Measurements from ENCODE around the gene PHLPP1.
A peak's percentile ranks its signal among the peaks of the same experiment; 100 is the strongest.

PHLPP1 gene

DNA sequence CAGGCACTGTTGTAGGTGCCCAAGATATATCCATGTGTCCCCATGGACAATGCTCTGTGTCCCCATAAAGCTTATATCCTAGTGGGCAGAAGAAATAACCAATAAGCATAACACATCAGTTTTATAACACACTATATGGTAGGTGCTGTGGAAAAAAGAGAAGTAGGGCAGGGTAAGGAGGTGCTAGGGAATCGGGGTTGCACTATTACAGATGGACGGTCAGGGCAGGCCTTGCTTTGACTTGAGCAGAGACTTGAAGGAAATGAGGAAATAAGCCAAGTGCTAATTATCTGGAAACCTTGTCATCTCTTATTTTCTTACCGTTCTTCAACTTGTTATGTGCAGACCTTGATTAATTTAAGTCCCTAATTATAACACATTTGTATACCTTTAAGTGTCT is 82.0 kb downstream of the PHLPP1 start:
- H3K4me2 ChIP-seq (ENCODE audit: low read depth, low read length, poor library complexity, severe bottlenecking) = no peak overlapping the region
- peaks cover 18% of the 10 kb centered on the region for H4K20me1 ChIP-seq (ENCODE audit: insufficient read depth, low read length, poor library complexity, severe bottlenecking)
- no peak overlapping the region for H2AFZ ChIP-seq (ENCODE audit: low read length)
- no peak overlapping the region for H3K9ac ChIP-seq (ENCODE audit: low read depth, low read length, poor library complexity, severe bottlenecking)
- no peak overlapping the region for H3K4me3 ChIP-seq (ENCODE audit: low read length, poor library complexity, severe bottlenecking)
- peaks cover 77% of the 10 kb centered on the region for H3K79me2 ChIP-seq (ENCODE audit: insufficient read depth, low read length)
- TF ChIP-seq EZH2phosphoT487 (IDR thresholded peaks at IDR 0.05; ENCODE audit: borderline replicate concordance) = no peak
- TF ChIP-seq, protein P1, sequence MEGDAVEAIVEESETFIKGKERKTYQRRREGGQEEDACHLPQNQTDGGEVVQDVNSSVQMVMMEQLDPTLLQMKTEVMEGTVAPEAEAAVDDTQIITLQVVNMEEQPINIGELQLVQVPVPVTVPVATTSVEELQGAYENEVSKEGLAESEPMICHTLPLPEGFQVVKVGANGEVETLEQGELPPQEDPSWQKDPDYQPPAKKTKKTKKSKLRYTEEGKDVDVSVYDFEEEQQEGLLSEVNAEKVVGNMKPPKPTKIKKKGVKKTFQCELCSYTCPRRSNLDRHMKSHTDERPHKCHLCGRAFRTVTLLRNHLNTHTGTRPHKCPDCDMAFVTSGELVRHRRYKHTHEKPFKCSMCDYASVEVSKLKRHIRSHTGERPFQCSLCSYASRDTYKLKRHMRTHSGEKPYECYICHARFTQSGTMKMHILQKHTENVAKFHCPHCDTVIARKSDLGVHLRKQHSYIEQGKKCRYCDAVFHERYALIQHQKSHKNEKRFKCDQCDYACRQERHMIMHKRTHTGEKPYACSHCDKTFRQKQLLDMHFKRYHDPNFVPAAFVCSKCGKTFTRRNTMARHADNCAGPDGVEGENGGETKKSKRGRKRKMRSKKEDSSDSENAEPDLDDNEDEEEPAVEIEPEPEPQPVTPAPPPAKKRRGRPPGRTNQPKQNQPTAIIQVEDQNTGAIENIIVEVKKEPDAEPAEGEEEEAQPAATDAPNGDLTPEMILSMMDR (conservative IDR thresholded peaks at IDR 0.05; ENCODE audit: low read length) = no peak
- no peaks in the 10 kb centered on the region for H3K9me3 ChIP-seq (ENCODE audit: insufficient read depth, low read depth, low read length)
- H3K27me3 ChIP-seq (ENCODE audit: insufficient read depth, low read length, poor library complexity, severe bottlenecking) = no peaks in the 10 kb centered on the region
- no peaks in the 10 kb centered on the region for H3K9me2 ChIP-seq (replicated peaks; ENCODE audit: low read depth, low read length)
- no peaks in the 10 kb centered on the region; the same call in 1 of the 2 replicates for H3F3A ChIP-seq (ENCODE audit: low read depth)
- H3K36me3 ChIP-seq (ENCODE audit: insufficient read depth, low read length) = no peaks in the 10 kb centered on the region
- peaks cover 52% of the 10 kb centered on the region for H3K4me1 ChIP-seq (ENCODE audit: insufficient read depth, low read length, poor library complexity, severe bottlenecking)

DNA sequence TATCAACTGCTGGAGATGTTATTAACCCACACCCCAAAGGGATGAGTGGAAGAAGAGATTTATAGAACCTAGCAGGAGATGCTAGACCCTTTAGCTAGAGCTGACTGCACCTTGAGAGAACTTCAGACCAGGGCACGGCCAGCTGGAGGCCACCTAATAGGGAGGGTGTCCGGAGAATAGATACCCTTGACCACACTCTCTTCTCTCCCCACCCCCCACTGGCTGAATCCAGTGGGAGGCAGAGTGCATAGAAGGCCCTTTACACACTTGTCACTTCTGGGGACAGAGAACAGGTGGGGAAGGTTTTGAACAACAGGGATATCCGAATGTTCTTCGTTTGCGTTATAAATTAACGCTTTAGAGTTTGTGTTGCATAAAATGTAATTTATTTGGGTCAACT is 84.6 kb downstream of the PHLPP1 start:
- H4K20me1 ChIP-seq (ENCODE audit: insufficient read depth, low read length, poor library complexity, severe bottlenecking) = peaks cover 18% of the 10 kb centered on the region
- peaks cover 70% of the 10 kb centered on the region for H3K79me2 ChIP-seq (ENCODE audit: insufficient read depth, low read length)
- no peak overlapping the region for H3K4me2 ChIP-seq (ENCODE audit: low read depth, low read length, poor library complexity, severe bottlenecking)

DNA sequence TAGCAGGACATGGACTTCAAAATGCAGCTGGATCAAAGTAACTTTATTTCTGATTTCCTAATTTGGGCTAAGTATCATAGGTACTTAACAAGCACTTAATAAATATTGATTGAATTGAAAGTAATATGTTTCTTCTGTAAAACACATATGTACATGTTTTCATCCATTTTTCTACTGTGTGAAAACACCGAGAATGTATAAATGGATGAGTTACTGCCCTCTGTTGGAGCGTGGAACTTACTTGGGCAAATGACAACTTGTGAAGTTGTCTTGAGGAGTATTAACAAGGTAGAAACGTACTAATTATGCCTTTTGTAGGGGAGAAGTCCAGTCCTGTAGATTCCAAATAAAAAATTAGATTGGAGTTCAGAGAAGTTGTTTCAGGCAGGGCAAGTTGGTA is 87.2 kb downstream of the PHLPP1 start:
- H3K79me2 ChIP-seq (ENCODE audit: insufficient read depth, low read length) = peaks cover 62% of the 10 kb centered on the region
- H4K20me1 ChIP-seq (ENCODE audit: insufficient read depth, low read length, poor library complexity, severe bottlenecking) = peaks cover 15% of the 10 kb centered on the region
- H3K27me3 ChIP-seq (ENCODE audit: insufficient read depth, low read length, poor library complexity, severe bottlenecking) = no peaks in the 10 kb centered on the region
- peaks cover 35% of the 10 kb centered on the region for H3K4me1 ChIP-seq (ENCODE audit: insufficient read depth, low read length, poor library complexity, severe bottlenecking)
- H3K36me3 ChIP-seq (ENCODE audit: insufficient read depth, low read length) = no peaks in the 10 kb centered on the region
- TF ChIP-seq, protein P1 (conservative IDR thresholded peaks at IDR 0.05; ENCODE audit: low read length) = peak; percentile 71
- no peak for TF ChIP-seq EZH2phosphoT487 (IDR thresholded peaks at IDR 0.05; ENCODE audit: borderline replicate concordance)
- H3K4me2 ChIP-seq (ENCODE audit: low read depth, low read length, poor library complexity, severe bottlenecking) = peak overlapping the region; percentile 4
- H3K9ac ChIP-seq (ENCODE audit: low read depth, low read length, poor library complexity, severe bottlenecking) = no peak overlapping the region
- H2AFZ ChIP-seq (ENCODE audit: low read length) = no peak overlapping the region
- H3K9me3 ChIP-seq (ENCODE audit: insufficient read depth, low read depth, low read length) = no peaks in the 10 kb centered on the region
- H3K9me2 ChIP-seq (replicated peaks; ENCODE audit: low read depth, low read length) = no peaks in the 10 kb centered on the region
- no peak overlapping the region for H3K4me3 ChIP-seq (ENCODE audit: low read length, poor library complexity, severe bottlenecking)
- no peaks in the 10 kb centered on the region for H3F3A ChIP-seq (ENCODE audit: low read depth)

More for the DNA sequence above, 84.6 kb downstream of the PHLPP1 start:
- Histone ChIP-seq H3K9ac (ENCODE audit: low read depth, low read length, poor library complexity, severe bottlenecking) (no peak overlapping the region), H3F3A (ENCODE audit: low read depth) (no peaks in the 10 kb centered on the region; the same call in 1 of the 2 replicates), H3K9me3 (ENCODE audit: insufficient read depth, low read depth, low read length) (no peaks in the 10 kb centered on the region), H3K27me3 (ENCODE audit: insufficient read depth, low read length, poor library complexity, severe bottlenecking) (no peaks in the 10 kb centered on the region), H3K4me1 (ENCODE audit: insufficient read depth, low read length, poor library complexity, severe bottlenecking) (peaks cover 47% of the 10 kb centered on the region), H3K4me3 (ENCODE audit: low read length, poor library complexity, severe bottlenecking) (no peak overlapping the region), H3K36me3 (ENCODE audit: insufficient read depth, low read length) (no peaks in the 10 kb centered on the region), H3K9me2 (replicated peaks; ENCODE audit: low read depth, low read length) (no peaks in the 10 kb centered on the region), H2AFZ (ENCODE audit: low read length) (no peak overlapping the region)
- TF ChIP-seq, protein P1 (conservative IDR thresholded peaks at IDR 0.05; ENCODE audit: low read length) = no peak
- no peak for TF ChIP-seq EZH2phosphoT487 (IDR thresholded peaks at IDR 0.05; ENCODE audit: borderline replicate concordance)
